Gastroesophageal sphincter (tissue), 3 donors: ENCODE results near the gene CYCS.
A peak's percentile ranks its signal among the peaks of the same experiment; 100 is the strongest.
"Not testable (repeated sequence)": the region's sequence is repeated elsewhere in the genome, so short reads cannot be mapped to it uniquely, and the experiment has no call there.

Source experiments
- EP300 ChIP-seq: sonication (generic); formaldehyde crosslinking; IDR thresholded peaks from one replicate; pipeline ENCODE4 v1.6.1; 2017; ENCODE audit warnings: antibody characterized with exemption, mild to moderate bottlenecking
- POLR2A ChIP-seq, 2 donors: fragments of 450-650 bp; IDR thresholded peaks; one replicate each; pipeline ENCODE4 v1.6.1; 2017; ENCODE audit warnings: antibody characterized with exemption in 2 of 2, mild to moderate bottlenecking in 2 of 2, moderate library complexity in 1 of 2
- POLR2AphosphoS5 ChIP-seq: sonication (generic); formaldehyde crosslinking; IDR thresholded peaks from one replicate; pipeline ENCODE4 v1.6.1; 2017; ENCODE audit warnings: antibody characterized with exemption
- TF ChIP-seq, protein P1 (sequence below), 4 experiments: fragments of 200-600 bp in 2 of 4; fragments of 450-650 bp in 2 of 4; sonication (generic) in 1 of 4; IDR thresholded peaks; one replicate each; pipeline ENCODE4 v1.5.1; 2017 to 2019; ENCODE audit warnings: antibody characterized with exemption in 4 of 4, mild to moderate bottlenecking in 2 of 4, moderate library complexity in 2 of 4

DNA sequence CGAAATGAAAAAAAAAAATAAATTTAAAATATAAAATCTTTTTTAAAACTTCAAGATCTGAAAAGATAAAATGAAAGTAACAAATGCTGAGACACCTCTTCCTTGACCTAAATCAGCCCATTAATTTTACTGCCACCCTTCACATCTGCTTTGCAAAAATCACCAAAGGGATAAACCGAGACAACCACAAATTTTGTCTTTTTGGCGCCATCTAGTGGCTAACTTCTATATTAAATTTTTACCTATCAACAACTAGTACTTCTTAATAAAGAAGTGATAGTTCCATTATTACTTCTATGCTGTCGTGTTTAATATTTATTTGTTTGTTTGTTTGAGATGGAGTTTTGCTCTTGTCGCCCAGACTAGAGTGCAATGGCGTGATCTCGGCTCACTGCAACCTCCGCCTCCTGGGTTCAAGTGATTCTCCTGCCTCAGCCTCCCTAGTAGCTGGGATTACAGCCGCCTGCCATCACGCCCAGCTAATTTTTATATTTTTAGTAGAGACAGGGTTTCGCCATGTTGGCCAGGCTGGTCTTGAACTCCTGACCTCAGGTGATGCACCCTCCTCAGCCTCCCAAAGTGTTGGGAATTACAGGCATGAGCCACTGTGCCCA lies 35.0 kb upstream of the CYCS start:
- TF ChIP-seq, protein P1, sequence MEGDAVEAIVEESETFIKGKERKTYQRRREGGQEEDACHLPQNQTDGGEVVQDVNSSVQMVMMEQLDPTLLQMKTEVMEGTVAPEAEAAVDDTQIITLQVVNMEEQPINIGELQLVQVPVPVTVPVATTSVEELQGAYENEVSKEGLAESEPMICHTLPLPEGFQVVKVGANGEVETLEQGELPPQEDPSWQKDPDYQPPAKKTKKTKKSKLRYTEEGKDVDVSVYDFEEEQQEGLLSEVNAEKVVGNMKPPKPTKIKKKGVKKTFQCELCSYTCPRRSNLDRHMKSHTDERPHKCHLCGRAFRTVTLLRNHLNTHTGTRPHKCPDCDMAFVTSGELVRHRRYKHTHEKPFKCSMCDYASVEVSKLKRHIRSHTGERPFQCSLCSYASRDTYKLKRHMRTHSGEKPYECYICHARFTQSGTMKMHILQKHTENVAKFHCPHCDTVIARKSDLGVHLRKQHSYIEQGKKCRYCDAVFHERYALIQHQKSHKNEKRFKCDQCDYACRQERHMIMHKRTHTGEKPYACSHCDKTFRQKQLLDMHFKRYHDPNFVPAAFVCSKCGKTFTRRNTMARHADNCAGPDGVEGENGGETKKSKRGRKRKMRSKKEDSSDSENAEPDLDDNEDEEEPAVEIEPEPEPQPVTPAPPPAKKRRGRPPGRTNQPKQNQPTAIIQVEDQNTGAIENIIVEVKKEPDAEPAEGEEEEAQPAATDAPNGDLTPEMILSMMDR (IDR thresholded peaks at IDR 0.05): peak in 3 of 4 experiments; percentile 24 to 52 (median 50)
- not testable (repeated sequence) for TF ChIP-seq EP300; POLR2A (IDR thresholded peaks at IDR 0.05); POLR2AphosphoS5
